Measurements from ENCODE around the gene CLIC3.

DNA sequence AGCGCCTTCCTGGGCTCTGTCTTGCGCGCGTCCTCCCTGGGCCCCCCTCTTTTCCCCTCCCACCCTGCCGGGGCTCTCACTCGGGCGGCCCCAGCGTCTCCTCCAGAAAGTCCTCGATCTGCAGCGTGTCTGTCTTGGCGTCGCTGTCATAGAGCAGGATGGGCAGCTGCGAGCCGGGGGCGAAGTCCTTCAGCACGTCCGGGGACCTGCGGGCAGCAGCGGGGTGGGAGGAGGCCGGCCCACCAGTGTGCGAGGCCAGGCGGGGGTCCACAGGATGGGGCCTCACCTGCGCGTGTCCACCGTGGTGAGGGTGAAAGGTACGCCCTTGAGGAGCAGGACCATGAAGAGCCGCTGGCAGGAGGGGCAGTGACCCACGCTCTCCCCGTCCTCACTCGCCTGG, 1.0 kb downstream of the CLIC3 start:
- TF ChIP-seq CTCF (conservative IDR thresholded peaks at IDR 0.05; ENCODE audit: low read length) (no peak), EZH2phosphoT487 (IDR thresholded peaks at IDR 0.05; ENCODE audit: borderline replicate concordance, low read depth, low read length) (no peak)
